Retina (tissue), 1 donor: ENCODE results near the gene AGO4.
"Not testable (repeated sequence)": the region's sequence is repeated elsewhere in the genome, so short reads cannot be mapped to it uniquely, and the experiment has no call there.

Source experiments
- DNase-seq: peaks from one replicate; pipeline ENCODE4 v3.0.0-alpha.2; 2016

The AGO4 gene

DNA sequence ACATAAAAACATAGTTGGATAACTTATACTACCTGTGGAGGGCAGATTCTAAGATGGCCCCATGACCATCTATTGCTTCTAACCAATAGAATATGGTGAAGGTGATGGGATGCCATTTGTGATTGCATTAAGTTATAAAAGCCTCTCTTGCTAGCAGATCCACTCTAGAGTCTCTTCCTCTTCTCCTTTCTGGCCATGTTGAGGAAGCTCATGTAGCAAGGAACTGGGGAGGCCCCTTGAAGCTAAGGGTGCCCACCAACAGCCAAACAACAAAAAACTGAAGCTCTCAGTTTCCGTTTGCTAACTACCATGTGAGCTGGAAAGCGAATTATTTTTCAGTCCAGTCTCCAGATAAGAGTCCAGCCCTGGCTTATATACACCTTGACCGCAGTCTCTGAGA, 59.2 kb downstream of the AGO4 start:
- DNase-seq, result no peak

DNA sequence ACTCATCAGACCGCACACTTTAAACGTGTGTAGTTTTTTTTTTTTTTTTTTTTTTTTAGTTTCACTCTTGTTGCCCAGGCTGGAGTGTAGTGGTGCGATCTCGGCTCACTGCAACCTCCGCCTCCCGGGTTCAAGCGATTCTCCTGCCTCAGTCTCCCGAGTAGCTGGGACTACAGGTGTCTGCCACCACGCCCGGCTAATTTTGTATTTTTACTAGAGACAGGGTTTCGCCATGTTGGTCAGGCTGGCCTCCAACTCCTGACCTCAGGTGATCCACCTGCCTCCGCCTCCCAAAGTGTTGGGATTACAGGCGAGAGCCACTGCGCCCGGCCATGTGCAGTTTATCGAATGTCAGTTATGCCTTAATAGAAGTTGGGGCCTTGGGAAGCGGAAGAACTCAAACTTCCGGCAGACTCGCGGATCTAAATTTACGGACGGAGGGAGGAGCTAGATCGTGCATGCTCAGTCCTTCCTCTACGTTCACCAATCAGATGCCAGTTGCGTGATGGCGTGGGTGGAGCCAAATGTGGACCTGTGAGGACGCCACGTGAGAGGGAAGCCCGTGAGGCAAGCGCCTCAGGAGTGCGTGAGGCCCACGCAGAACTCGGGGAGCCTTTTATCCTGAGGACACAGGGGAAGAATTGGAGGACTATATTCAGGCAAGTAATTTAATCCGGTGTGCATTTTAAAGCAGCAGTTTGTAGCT, 61.6 kb downstream of the AGO4 start:
- DNase-seq, result not testable (repeated sequence)

- no peak for DNase-seq
Measured at GRCh38 chr1:35870651-35871309, 63.0 kb downstream of the AGO4 start.

- DNase-seq, result no peak
Measured at GRCh38 chr1:35873243-35873750, 65.5 kb downstream of the AGO4 start.

DNA sequence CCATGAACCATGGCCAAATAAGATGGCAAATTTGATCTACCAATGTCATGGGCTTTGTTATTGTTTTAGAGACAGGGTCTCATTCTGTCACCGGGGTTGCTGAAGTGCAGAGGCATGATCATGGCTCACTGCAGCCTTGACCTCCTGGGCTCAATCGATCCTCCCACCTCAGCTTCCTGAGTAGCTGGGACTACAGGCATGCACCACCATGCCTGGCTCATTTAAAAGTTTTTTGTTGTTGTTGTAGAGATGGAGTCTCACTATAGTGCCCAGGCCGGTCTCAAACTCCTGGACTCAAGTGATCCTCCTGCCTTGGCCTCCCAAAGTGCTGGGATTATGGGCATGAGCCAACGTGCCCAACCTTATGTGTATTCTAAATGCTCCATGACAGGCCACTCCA, 66.3 kb downstream of the AGO4 start:
- DNase-seq, result not testable (repeated sequence)

DNA sequence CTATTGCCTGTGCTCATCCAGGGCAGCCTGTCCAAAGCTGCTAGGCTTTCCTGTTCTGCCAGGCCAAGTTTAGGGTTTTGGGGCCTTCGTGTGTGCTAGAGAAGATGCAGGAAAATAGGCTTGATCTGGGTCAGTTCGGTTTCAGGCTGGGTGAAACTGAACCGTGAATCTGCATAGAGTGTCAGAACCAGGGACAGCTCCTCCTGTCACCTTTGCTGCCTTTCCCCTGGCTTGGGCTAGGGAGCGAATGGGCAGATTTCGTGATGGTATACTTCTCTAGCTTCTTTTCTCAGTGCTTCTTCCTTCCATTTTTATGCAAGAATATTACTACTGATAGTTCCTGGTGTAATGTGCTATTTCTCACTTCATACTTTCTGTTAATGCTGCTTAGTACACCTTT, 69.2 kb downstream of the AGO4 start:
- DNase-seq, result no peak

DNA sequence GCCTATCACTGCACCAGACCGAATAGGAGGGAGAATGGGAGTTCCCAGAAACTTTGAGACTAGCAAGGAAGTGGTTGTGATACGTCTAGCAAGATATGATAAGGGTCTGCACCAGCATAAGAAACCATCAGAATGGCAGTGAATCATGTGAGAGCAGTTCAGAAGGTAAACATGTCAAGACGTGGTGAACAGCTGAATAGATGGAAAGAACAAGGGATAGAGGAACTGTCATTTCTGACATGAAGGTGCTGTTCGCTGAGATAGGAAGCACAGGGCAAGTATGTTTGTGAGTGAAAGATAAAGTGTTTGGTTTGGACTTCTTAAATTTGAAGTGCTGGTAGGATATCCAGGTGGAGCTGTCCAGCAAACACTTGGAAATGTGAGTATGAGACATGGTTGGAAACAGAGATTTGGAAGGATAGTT, 74.0 kb downstream of the AGO4 start:
- no peak for DNase-seq

DNA sequence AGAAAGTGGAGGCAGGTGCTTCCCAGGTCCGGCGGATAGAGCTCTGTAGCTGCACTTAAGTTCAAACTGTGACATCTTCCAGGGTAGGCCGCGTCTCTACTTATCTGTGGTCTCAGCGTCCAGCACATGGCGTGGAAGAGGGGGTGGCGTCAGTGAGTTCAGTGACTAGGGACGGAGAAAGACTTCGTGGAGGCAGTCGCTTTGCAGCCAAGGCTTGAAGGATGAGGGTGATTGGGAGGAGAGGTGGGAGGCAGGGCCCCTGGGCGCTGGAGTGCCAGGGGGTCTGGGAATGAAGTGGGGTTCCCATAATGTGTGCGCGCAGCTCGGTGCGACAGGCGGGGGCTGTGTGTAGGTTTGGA, 74.7 kb downstream of the AGO4 start:
- no peak for DNase-seq

- DNase-seq, result peak; percentile 94
Measured at GRCh38 chr1:35882945-35883634, 75.3 kb downstream of the AGO4 start, which contains the start of gene AGO1. AGO1 (plus strand) TSS chr1:35883209; CDS start chr1:35883422, 213 bp downstream.

GRCh38 chr1:35883635-35884101, 75.9 kb downstream of the AGO4 start:
- no peak for DNase-seq

GRCh38 chr1:35884934-35885333, 77.1 kb downstream of the AGO4 start:
- DNase-seq, result no peak

DNA sequence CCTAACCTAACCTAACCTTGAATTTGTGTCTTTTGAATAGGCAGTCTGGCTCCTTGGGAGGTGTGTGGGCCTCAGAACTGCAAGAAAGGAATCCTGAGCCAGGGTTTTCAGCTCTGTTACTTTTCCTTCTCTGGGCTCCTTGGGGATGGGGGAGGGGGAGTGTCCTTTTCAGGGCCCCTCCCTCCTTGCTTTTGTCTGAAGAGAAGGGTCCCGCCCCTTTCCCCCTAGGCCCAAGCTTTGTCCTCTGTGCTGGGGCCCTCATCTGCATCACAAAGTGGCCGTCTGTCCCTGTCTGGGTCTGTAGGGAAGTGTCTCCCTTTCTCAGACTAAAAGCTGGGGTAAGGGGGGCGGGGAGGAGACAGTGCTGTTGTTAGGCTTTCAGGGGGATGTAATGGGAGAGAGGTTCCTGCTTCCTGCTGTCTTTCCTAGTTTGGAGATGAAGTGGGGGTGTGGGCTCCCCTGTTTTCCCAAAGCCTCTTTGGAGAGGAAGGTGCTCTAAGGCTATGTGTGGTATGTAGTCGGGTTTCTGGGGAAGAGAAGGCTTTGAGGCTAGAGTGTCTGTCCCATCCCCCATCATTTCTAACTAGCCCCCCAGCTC, 78.2 kb downstream of the AGO4 start:
- DNase-seq, result peak; percentile 78

GRCh38 chr1:35886577-35887431, 79.0 kb downstream of the AGO4 start:
- peak; percentile 61 for DNase-seq

DNA sequence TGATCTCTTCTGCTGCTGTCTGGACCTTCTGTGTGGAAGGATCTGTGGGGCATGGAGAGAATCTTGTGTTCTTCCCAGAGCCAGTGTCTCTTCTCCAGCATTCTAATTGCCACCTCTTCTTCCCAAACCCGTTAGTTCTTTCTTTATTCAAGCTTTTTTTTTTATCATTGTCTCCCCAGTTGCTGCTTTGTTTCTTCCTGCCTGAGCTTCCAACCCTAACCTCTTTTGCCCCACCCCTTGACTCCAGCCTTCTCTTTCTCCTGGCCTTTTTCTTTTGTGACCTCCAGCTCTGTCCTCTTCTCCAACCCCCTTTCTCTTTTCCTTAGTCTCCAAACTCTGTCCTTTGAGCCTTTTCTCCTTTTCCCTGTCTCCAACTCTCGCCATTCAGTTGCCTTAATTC, 79.7 kb downstream of the AGO4 start:
- no peak for DNase-seq

GRCh38 chr1:35888255-35888654, 80.4 kb downstream of the AGO4 start:
- no peak for DNase-seq

DNA sequence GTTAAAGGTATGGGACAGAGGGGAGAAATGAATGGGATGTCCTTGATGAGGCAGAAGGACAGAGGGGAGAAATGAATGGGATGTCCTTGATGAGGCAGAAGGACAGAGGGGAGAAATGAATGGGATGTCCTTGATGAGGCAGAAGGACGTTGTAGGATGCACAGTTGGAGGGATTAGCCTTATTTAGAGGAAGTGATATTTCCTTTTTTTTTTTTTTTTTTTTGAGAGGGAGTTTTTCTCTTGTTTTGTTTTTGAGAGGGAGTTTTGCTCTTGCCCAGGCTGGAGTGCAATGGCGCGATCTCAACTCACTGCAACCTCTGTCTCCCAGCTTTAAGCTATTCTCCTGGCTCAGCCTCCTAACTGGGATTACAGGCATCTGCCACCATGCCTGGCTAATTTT, 81.2 kb downstream of the AGO4 start:
- not testable (repeated sequence) for DNase-seq

DNA sequence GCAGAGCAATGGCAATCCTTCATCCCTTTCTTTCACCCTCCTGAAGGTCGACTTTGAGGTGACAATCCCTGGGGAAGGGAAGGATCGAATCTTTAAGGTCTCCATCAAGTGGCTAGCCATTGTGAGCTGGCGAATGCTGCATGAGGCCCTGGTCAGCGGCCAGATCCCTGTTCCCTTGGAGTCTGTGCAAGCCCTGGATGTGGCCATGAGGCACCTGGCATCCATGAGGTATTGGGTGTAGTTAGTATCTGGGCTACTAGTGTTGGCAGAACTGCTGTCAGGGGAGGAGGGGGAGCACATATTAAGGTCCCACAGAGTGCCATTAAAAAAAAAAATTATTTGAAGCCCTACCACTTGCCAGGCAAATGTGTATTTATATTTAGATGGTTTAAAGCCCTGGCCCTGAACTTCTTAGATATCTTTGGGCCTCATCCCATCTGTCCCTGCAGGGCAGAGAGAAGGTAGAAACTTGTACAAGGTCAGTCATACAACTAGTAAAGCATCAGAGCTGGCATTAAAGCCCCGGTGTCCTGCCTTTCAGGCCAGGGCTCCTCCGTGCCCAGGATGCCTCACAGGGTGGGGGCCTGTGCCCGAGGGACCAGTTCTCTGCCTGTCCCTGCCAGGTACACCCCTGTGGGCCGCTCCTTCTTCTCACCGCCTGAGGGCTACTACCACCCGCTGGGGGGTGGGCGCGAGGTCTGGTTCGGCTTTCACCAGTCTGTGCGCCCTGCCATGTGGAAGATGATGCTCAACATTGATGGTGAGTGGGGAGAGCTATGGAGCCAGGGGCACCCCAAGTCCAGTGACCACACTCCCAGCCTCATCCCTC, 85.4 kb downstream of the AGO4 start:
- DNase-seq, result no peak

DNA sequence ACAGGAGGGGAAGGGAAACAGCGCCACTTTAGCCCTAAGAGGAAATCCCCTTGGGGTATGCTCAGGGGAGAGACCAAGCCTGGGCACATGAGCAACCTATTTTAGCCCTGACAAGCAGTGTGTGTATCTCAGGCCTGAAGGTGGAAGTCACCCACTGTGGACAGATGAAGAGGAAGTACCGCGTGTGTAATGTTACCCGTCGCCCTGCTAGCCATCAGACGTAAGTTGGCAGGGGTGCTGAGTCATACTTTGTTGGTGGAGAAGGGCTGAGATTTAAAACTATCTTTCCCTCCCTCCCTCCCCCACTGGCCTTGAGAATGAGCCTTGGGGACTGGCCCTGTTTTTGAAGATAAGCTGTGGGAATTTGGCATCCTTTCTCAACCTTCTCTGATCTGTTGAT, 86.4 kb downstream of the AGO4 start:
- DNase-seq, result no peak

- no peak for DNase-seq
Measured at GRCh38 chr1:35894656-35895055, 86.8 kb downstream of the AGO4 start.

- no peak for DNase-seq
Measured at GRCh38 chr1:35899941-35900340, 92.1 kb downstream of the AGO4 start.

- DNase-seq, result no peak
Measured at GRCh38 chr1:35901235-35901634, 93.4 kb downstream of the AGO4 start.
